Endothelial cell of umbilical vein (primary cell): ENCODE data around the gene ASIP.

Experiments used
- CTCF ChIP-seq, 2 donors: IDR thresholded peaks; 1 replicate in 1 of 2; 2 replicates in 1 of 2; pipeline ENCODE4 v1.5.1; 2011; ENCODE audit warnings: low read length in 2 of 2, mild to moderate bottlenecking in 2 of 2, moderate library complexity in 2 of 2, control low read depth in 1 of 2, inconsistent platforms in 1 of 2, low read depth in 1 of 2; ENCODE audit not compliant: insufficient read depth in 1 of 2; ENCODE audit errors: extremely low read depth in 1 of 2
- EZH2 ChIP-seq: IDR thresholded peaks from 2 replicates; pipeline ENCODE4 v1.6.1; 2012; ENCODE audit warnings: borderline replicate concordance, low read depth, mild to moderate bottlenecking, moderate library complexity, low read length, inconsistent platforms; ENCODE audit not compliant: severe bottlenecking
- MAX ChIP-seq: IDR thresholded peaks from 2 replicates; pipeline ENCODE4 v1.6.1; 2011; ENCODE audit not compliant: insufficient read depth, insufficient read length
- POLR2A ChIP-seq: IDR thresholded peaks from 2 replicates; pipeline ENCODE4 v1.6.1; 2012; ENCODE audit warnings: low read depth, mild to moderate bottlenecking, control low read depth, low read length
- POLR2AphosphoS5 ChIP-seq: IDR thresholded peaks from 2 replicates; pipeline ENCODE4 v1.6.1; 2012; ENCODE audit warnings: low read depth, mild to moderate bottlenecking, control low read depth, low read length, moderate library complexity; ENCODE audit not compliant: insufficient read depth

- no peak for TF ChIP-seq EZH2
- TF ChIP-seq CTCF (IDR thresholded peaks at IDR 0.05; ENCODE audit: extremely low read depth in 1 of 2, insufficient read depth in 1 of 2, low read depth in 1 of 2, low read length in 2 of 2): no peak
- TF ChIP-seq MAX: no peak
- TF ChIP-seq POLR2AphosphoS5: no peak
- TF ChIP-seq POLR2A: no peak
Observed at GRCh38 chr20:34301587-34302311, 60.5 kb downstream of the ASIP start.
